Liver (tissue), 3 donors: Measurements from ENCODE around the gene FOXB1.

ENCODE experiments used
- ATF3 ChIP-seq: IDR thresholded peaks from 2 replicates; pipeline ENCODE4 v1.6.1; 2016; ENCODE audit warnings: antibody characterized with exemption
- FOXA1 ChIP-seq: IDR thresholded peaks from 2 replicates; pipeline ENCODE4 v1.6.1; 2016; ENCODE audit warnings: antibody characterized with exemption
- JUND ChIP-seq, 2 donors: IDR thresholded peaks; 2 replicates each; pipeline ENCODE4 v1.6.1; 2016; ENCODE audit warnings: antibody characterized with exemption in 2 of 2
- RAD21 ChIP-seq, 2 donors: IDR thresholded peaks; 2 replicates each; pipeline ENCODE4 v1.6.1; 2016; ENCODE audit warnings: antibody characterized with exemption in 2 of 2, mild to moderate bottlenecking in 2 of 2
- TAF1 ChIP-seq: conservative IDR thresholded peaks from 2 replicates; pipeline ENCODE4 v1.6.1; 2016; ENCODE audit warnings: antibody characterized with exemption, mild to moderate bottlenecking
- YY1 ChIP-seq: IDR thresholded peaks from 2 replicates; pipeline ENCODE4 v1.6.1; 2016; ENCODE audit warnings: antibody characterized with exemption, mild to moderate bottlenecking
- ZBTB33 ChIP-seq: IDR thresholded peaks from 2 replicates; pipeline ENCODE4 v1.6.1; 2016; ENCODE audit warnings: antibody characterized with exemption
- TF ChIP-seq, protein P1 (sequence below): fragments of 150-350 bp; IDR thresholded peaks from 2 replicates; pipeline ENCODE4 v1.5.1; 2017; ENCODE audit warnings: improper control_type of control experiment, low read depth, low read length; ENCODE audit not compliant: missing input control
- TF ChIP-seq, protein P2 (sequence below): IDR thresholded peaks from 2 replicates; pipeline ENCODE4 v1.6.1; 2016; ENCODE audit warnings: antibody characterized with exemption, mild to moderate bottlenecking
- TF ChIP-seq, protein P3 (sequence below): IDR thresholded peaks from 2 replicates; pipeline ENCODE4 v1.6.1; 2016; ENCODE audit warnings: antibody characterized with exemption
- donor health status: healthy.
- donor health status: healthy.

GRCh38 chr15:60009124-60009960, 5.2 kb downstream of the FOXB1 start:
- TF ChIP-seq, protein P1, sequence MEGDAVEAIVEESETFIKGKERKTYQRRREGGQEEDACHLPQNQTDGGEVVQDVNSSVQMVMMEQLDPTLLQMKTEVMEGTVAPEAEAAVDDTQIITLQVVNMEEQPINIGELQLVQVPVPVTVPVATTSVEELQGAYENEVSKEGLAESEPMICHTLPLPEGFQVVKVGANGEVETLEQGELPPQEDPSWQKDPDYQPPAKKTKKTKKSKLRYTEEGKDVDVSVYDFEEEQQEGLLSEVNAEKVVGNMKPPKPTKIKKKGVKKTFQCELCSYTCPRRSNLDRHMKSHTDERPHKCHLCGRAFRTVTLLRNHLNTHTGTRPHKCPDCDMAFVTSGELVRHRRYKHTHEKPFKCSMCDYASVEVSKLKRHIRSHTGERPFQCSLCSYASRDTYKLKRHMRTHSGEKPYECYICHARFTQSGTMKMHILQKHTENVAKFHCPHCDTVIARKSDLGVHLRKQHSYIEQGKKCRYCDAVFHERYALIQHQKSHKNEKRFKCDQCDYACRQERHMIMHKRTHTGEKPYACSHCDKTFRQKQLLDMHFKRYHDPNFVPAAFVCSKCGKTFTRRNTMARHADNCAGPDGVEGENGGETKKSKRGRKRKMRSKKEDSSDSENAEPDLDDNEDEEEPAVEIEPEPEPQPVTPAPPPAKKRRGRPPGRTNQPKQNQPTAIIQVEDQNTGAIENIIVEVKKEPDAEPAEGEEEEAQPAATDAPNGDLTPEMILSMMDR = no peak
- TF ChIP-seq JUND (IDR thresholded peaks at IDR 0.05) = no peak
- TF ChIP-seq ATF3 = no peak
- TF ChIP-seq RAD21 (IDR thresholded peaks at IDR 0.05) = no peak
- no peak for TF ChIP-seq YY1
- TF ChIP-seq, protein P2, sequence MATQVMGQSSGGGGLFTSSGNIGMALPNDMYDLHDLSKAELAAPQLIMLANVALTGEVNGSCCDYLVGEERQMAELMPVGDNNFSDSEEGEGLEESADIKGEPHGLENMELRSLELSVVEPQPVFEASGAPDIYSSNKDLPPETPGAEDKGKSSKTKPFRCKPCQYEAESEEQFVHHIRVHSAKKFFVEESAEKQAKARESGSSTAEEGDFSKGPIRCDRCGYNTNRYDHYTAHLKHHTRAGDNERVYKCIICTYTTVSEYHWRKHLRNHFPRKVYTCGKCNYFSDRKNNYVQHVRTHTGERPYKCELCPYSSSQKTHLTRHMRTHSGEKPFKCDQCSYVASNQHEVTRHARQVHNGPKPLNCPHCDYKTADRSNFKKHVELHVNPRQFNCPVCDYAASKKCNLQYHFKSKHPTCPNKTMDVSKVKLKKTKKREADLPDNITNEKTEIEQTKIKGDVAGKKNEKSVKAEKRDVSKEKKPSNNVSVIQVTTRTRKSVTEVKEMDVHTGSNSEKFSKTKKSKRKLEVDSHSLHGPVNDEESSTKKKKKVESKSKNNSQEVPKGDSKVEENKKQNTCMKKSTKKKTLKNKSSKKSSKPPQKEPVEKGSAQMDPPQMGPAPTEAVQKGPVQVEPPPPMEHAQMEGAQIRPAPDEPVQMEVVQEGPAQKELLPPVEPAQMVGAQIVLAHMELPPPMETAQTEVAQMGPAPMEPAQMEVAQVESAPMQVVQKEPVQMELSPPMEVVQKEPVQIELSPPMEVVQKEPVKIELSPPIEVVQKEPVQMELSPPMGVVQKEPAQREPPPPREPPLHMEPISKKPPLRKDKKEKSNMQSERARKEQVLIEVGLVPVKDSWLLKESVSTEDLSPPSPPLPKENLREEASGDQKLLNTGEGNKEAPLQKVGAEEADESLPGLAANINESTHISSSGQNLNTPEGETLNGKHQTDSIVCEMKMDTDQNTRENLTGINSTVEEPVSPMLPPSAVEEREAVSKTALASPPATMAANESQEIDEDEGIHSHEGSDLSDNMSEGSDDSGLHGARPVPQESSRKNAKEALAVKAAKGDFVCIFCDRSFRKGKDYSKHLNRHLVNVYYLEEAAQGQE = no peak
- no peak for TF ChIP-seq TAF1
- TF ChIP-seq ZBTB33 = no peak
- TF ChIP-seq, protein P3, sequence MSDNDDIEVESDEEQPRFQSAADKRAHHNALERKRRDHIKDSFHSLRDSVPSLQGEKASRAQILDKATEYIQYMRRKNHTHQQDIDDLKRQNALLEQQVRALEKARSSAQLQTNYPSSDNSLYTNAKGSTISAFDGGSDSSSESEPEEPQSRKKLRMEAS = no peak
- TF ChIP-seq FOXA1 = no peak
